K562 (cell line): ENCODE data around the gene MCM6. TPM values are rescaled to one million over a fixed set of nuclear protein-coding genes. Genes with fewer than 3 reads are reported as not detected.

Source experiments
- ZNF395 ChIP-seq: fragments of 200-800 bp; sonication (Bioruptor generic); IDR thresholded peaks from 2 replicates; pipeline ENCODE4 v1.6.1; 2017; ENCODE audit warnings: missing genetic modification characterization, missing compliant biosample characterization
- polyA plus RNA-seq, 8 experiments: library from polyadenylated mRNA; depleted of rRNA in 4 of 8; stranded (reverse) in 5 of 8; unstranded in 3 of 8; fragments of >200 nt; fragmentation: Nextera tagmentation in 2 of 8; fragmentation: Illumina TruSeq in 1 of 8; extraction: Ambion mirVana in 2 of 8; extraction: Trizol in 1 of 8; gene quantifications; 2 replicates each; pipeline versions ENCODE4 v1.2.1 to v1.2.3, GENCODE V29; 2011 to 2014; ENCODE audit warnings: inconsistent platforms in 1 of 8, missing spikeins in 1 of 8
- total RNA-seq, 7 experiments: library from RNA; depleted of rRNA in 6 of 7; stranded (reverse); fragments of >200 nt in 6 of 7; fragmentation: Illumina TruSeq in 2 of 7; extraction: Trizol in 2 of 7; gene quantifications; 2 replicates each; pipeline versions ENCODE4 v1.2.1 to v1.2.3, GENCODE V29; 2011 to 2021; ENCODE audit warnings: low replicate concordance in 1 of 7
- TF ChIP-seq, protein P1 (sequence below), 2 experiments: fragments of 450-650 bp; IDR thresholded peaks; 2 replicates each; pipeline ENCODE4 v1.6.1; 2016; ENCODE audit warnings: mild to moderate bottlenecking in 2 of 2, borderline replicate concordance in 1 of 2, low read depth in 1 of 2, moderate library complexity in 1 of 2

The MCM6 gene
- total and polyA plus RNA-seq, 9 of the 15 experiments (the other 6 are each of a cell fraction or from before 2014, with no cell fraction given), result 42.6 to 133 (median 82.4) TPM

DNA sequence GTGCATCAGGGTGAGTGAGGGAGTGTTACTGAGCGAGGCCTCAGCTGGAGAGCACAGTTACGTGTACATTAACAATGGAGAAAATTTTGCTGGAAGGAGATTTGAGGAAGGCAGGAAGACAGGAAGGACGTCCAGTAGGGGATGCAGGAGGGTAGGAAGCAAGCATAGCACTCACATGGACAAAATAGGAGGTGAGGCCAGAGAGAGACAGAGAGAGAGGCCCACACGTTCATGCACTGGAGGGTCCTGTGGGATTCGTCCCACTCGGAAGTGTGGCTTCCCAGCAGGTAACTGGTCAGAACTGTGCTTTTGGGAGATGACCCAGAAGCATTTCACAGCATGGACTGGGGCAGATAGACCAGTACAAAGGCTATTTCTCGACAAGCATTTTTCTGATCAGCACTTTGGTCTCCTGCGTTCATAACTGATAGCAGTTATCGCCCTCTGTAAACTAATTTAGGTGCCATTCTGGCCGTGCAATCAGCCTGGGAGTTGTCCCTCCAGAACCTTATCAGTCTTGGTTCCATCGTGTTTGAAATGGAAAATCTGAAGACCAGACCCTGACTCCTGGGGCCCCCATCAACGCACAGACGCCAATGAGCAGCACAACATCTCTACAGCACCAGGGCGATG, 44.9 kb downstream of the MCM6 start (continued):
- TF ChIP-seq, protein P1, sequence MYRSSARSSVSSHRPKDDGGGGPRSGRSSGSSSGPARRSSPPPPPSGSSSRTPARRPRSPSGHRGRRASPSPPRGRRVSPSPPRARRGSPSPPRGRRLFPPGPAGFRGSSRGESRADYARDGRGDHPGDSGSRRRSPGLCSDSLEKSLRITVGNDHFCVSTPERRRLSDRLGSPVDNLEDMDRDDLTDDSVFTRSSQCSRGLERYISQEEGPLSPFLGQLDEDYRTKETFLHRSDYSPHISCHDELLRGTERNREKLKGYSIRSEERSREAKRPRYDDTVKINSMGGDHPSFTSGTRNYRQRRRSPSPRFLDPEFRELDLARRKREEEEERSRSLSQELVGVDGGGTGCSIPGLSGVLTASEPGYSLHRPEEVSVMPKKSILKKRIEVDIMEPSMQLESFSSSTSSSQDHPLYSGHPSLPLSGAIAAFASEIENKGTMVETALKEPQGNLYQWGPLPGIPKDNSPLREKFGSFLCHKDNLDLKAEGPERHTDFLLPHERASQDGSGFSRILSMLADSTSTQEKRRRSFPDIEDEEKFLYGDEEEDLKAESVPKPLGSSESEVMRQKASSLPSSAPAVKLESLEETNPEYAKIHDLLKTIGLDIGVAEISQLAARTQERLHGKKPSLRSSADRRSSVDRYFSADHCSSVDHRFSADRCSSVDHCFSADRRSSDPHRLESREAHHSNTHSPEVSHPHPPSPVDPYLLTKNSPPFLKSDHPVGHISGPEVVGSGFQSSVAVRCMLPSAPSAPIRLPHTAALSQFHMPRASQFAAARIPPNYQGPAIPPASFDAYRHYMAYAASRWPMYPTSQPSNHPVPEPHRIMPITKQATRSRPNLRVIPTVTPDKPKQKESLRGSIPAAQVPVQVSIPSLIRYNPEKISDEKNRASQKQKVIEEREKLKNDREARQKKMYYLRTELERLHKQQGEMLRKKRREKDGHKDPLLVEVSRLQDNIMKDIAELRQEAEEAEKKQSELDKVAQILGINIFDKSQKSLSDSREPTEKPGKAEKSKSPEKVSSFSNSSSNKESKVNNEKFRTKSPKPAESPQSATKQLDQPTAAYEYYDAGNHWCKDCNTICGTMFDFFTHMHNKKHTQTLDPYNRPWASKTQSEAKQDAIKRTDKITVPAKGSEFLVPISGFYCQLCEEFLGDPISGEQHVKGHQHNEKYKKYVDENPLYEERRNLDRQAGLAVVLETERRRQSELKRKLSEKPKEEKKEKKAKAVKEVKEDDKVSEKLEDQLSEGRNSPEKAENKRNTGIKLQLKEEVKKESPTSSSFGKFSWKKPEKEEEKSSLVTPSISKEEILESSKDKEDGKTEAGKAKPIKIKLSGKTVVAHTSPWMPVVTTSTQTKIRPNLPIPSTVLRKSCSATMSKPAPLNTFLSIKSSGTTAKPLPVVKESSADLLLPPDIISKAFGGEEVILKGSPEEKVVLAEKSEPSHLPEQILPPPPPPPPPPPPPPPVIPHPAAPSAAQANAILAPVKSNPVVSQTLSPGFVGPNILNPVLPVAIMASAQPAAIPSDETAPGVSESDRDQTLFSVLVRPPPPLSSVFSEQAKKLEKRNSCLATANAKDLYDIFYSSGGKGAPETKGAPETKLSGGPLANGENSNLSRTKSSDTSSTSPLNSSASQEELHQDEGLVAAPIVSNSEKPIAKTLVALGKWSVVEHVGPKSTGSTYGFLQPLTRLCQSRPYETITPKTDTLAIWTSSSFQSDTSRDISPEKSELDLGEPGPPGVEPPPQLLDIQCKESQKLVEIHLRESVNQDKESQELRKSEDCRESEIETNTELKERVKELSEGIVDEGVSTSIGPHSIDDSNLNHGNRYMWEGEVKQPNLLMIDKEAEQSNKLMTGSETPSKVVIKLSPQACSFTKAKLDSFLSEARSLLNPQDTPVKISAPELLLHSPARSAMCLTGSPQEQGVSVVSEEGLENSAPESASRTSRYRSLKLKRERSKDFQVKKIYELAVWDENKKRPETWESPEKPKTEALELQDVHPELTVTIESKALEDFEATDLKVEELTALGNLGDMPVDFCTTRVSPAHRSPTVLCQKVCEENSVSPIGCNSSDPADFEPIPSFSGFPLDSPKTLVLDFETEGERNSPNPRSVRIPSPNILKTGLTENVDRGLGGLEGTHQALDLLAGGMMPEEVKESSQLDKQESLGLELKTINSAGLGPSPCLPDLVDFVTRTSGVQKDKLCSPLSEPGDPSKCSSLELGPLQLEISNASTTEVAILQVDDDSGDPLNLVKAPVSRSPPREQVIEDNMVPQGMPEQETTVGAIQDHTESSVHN (IDR thresholded peaks at IDR 0.05; ENCODE audit: borderline replicate concordance in 1 of 2, low read depth in 1 of 2), result no peak
- TF ChIP-seq ZNF395 (CRISPR knock-in tag), result no peak
- TF ChIP-seq, all 486 proteins: peak for 0
